Transverse colon (tissue), 4 donors: ENCODE data around the gene SMIM12.

ENCODE experiments used
- EP300 ChIP-seq: sonication (generic); formaldehyde crosslinking; IDR thresholded peaks from one replicate; pipeline ENCODE4 v1.6.1; 2017; ENCODE audit warnings: antibody characterized with exemption, low read depth
- POLR2A ChIP-seq: fragments of 450-650 bp; IDR thresholded peaks from one replicate; pipeline ENCODE4 v1.6.1; 2016; ENCODE audit warnings: antibody characterized with exemption, mild to moderate bottlenecking, moderate library complexity
- POLR2AphosphoS5 ChIP-seq, 3 donors: sonication (generic); formaldehyde crosslinking; IDR thresholded peaks; one replicate each; pipeline ENCODE4 v1.6.1; 2016; ENCODE audit warnings: antibody characterized with exemption in 3 of 3
- TF ChIP-seq, protein P1 (sequence below), 5 experiments: fragments of 200-600 bp in 3 of 5; fragments of 450-650 bp in 2 of 5; sonication (generic) in 3 of 5; IDR thresholded peaks; 1 replicate in 2 of 5; 2 replicates in 3 of 5; pipeline ENCODE4 v1.5.1; 2016 to 2017; ENCODE audit warnings: antibody characterized with exemption in 5 of 5, inconsistent platforms in 3 of 5, mild to moderate bottlenecking in 2 of 5, moderate library complexity in 1 of 5

DNA sequence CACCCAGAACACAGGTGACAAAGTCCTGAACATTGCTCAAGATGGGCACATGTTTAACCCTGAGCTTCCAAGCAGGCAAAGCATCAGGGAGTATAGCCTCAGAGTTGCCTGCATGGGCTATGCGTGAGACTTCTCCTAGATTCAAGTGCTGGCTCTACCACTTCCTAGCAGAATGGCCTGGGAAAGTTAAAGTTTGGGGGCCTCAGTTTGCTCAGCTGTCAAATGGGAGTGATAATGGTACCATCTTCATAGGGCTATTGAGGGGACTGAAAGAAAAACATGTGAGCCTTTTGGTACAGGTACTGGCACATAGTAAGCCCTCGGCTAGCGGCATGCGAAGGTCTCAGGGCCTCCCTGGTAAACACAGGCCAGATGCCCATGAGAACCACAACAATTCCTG, 28.0 kb upstream of the SMIM12 start:
- TF ChIP-seq, protein P1, sequence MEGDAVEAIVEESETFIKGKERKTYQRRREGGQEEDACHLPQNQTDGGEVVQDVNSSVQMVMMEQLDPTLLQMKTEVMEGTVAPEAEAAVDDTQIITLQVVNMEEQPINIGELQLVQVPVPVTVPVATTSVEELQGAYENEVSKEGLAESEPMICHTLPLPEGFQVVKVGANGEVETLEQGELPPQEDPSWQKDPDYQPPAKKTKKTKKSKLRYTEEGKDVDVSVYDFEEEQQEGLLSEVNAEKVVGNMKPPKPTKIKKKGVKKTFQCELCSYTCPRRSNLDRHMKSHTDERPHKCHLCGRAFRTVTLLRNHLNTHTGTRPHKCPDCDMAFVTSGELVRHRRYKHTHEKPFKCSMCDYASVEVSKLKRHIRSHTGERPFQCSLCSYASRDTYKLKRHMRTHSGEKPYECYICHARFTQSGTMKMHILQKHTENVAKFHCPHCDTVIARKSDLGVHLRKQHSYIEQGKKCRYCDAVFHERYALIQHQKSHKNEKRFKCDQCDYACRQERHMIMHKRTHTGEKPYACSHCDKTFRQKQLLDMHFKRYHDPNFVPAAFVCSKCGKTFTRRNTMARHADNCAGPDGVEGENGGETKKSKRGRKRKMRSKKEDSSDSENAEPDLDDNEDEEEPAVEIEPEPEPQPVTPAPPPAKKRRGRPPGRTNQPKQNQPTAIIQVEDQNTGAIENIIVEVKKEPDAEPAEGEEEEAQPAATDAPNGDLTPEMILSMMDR (IDR thresholded peaks at IDR 0.05): no peak
- TF ChIP-seq POLR2A: no peak
- no peak for TF ChIP-seq POLR2AphosphoS5 (IDR thresholded peaks at IDR 0.05)
- TF ChIP-seq EP300: no peak
